Measurements from ENCODE around the gene AADAC. TPM values are rescaled to one million over a fixed set of nuclear protein-coding genes. Genes with fewer than 3 reads are reported as not detected.
"Not testable (repeated sequence)": the region's sequence is repeated elsewhere in the genome, so short reads cannot be mapped to it uniquely, and the experiment has no call there.

Gene AADAC
- total RNA-seq, 1 donor, result 23.3 TPM

GRCh38 chr3:151873398-151873797, 59.5 kb downstream of the AADAC start, which contains the start of gene SUCNR1:
SUCNR1 (plus strand) TSS chr3:151873643; CDS start chr3:151879893, 6,250 bp downstream.
- DNase-seq (ENCODE audit: low read depth), result no peak
- TF ChIP-seq CTCF (IDR thresholded peaks at IDR 0.05; ENCODE audit: insufficient read depth, low read length), result no peak
- no peak within 1 kb of the TSS for H3K4me3 ChIP-seq (ENCODE audit: low read depth, low read length)

GRCh38 chr3:151874079-151874478, 60.2 kb downstream of the AADAC start:
- DNase-seq (ENCODE audit: low read depth); H3K4me3 ChIP-seq (ENCODE audit: low read depth, low read length): not testable (repeated sequence)

GRCh38 chr3:151875759-151876158, 61.8 kb downstream of the AADAC start:
- no peak for DNase-seq (ENCODE audit: low read depth)
- no peak for TF ChIP-seq CTCF (IDR thresholded peaks at IDR 0.05; ENCODE audit: insufficient read depth, low read length)
- H3K4me3 ChIP-seq (ENCODE audit: low read depth, low read length), result no peak overlapping the region

GRCh38 chr3:151877269-151877668, 63.4 kb downstream of the AADAC start:
- DNase-seq (ENCODE audit: low read depth), result no peak
- no peak overlapping the region for H3K4me3 ChIP-seq (ENCODE audit: low read depth, low read length)
- TF ChIP-seq CTCF (IDR thresholded peaks at IDR 0.05; ENCODE audit: insufficient read depth, low read length), result no peak

Other genes starting within 250 kb of the AADAC start
- gene AADACL2, start 80.2 kb upstream of the AADAC start, total RNA-seq (ENCODE audit: low replicate concordance), result 0.90 TPM in 1 of 2 replicates, not detected in the other
- gene SUCNR1, start 59.5 kb downstream of the AADAC start, total RNA-seq (ENCODE audit: low replicate concordance), result 0.25 and 4.5 TPM in 2 replicates

All from fibroblast of the aortic adventitia (primary cell).